Ishikawa (cell line): ENCODE measurements around the gene CCT2.

ENCODE experiments used
- CEBPB ChIP-seq: IDR thresholded peaks from 2 replicates; pipeline ENCODE4 v1.6.1; 2012
- CREB1 ChIP-seq: IDR thresholded peaks from 2 replicates; pipeline ENCODE4 v1.6.1; 2012; ENCODE audit warnings: low read depth
- EGR1 ChIP-seq: IDR thresholded peaks from 2 replicates; pipeline ENCODE4 v1.6.1; 2012
- EP300 ChIP-seq: IDR thresholded peaks from 2 replicates; pipeline ENCODE4 v1.6.1; 2012; ENCODE audit warnings: borderline replicate concordance
- FOXM1 ChIP-seq: IDR thresholded peaks from 2 replicates; pipeline ENCODE4 v1.6.1; 2012; ENCODE audit warnings: low read depth, borderline replicate concordance
- MAX ChIP-seq: IDR thresholded peaks from 2 replicates; pipeline ENCODE4 v1.6.1; 2012
- NFIC ChIP-seq: IDR thresholded peaks from 2 replicates; pipeline ENCODE4 v1.6.1; 2012
- RAD21 ChIP-seq: IDR thresholded peaks from 2 replicates; pipeline ENCODE4 v1.6.1; 2012; ENCODE audit warnings: low read depth
- REST ChIP-seq: IDR thresholded peaks from 2 replicates; pipeline ENCODE4 v1.6.1; 2012; ENCODE audit warnings: low read depth, mild to moderate bottlenecking
- TAF1 ChIP-seq: IDR thresholded peaks from 2 replicates; pipeline ENCODE4 v1.6.1; 2012; ENCODE audit warnings: low read depth, mild to moderate bottlenecking
- TCF12 ChIP-seq: IDR thresholded peaks from 2 replicates; pipeline ENCODE4 v1.6.1; 2012; ENCODE audit warnings: low read depth
- TEAD4 ChIP-seq: IDR thresholded peaks from 2 replicates; pipeline ENCODE4 v1.6.1; 2012
- USF1 ChIP-seq: IDR thresholded peaks from 2 replicates; pipeline ENCODE4 v1.6.1; 2012
- YY1 ChIP-seq: IDR thresholded peaks from 2 replicates; pipeline ENCODE4 v1.6.1; 2012; ENCODE audit warnings: low read depth
- ZBTB7A ChIP-seq: IDR thresholded peaks from 2 replicates; pipeline ENCODE4 v1.6.1; 2012; ENCODE audit warnings: low read depth

The CCT2 gene

GRCh38 chr12:69570000-69570516, 15.2 kb upstream of the CCT2 start:
- TF ChIP-seq ZBTB7A: no peak
- TF ChIP-seq CEBPB: no peak
- TF ChIP-seq USF1: no peak
- TF ChIP-seq NFIC: no peak
- no peak for TF ChIP-seq FOXM1
- TF ChIP-seq YY1: no peak
- TF ChIP-seq TCF12: no peak
- no peak for TF ChIP-seq EGR1
- no peak for TF ChIP-seq TEAD4
- TF ChIP-seq REST: no peak
- no peak for TF ChIP-seq EP300
- no peak for TF ChIP-seq RAD21
- TF ChIP-seq CREB1: no peak
- no peak for TF ChIP-seq MAX
- no peak for TF ChIP-seq TAF1

- TF ChIP-seq RAD21 (peak; percentile 85), REST (no peak), EGR1 (no peak), NFIC (no peak), MAX (no peak), ZBTB7A (no peak), CREB1 (no peak), TCF12 (no peak)
Observed at GRCh38 chr12:69570545-69571399, 14.5 kb upstream of the CCT2 start.

- TF ChIP-seq REST: no peak
- TF ChIP-seq TCF12: no peak
- no peak for TF ChIP-seq MAX
- TF ChIP-seq TEAD4: no peak
- no peak for TF ChIP-seq YY1
- TF ChIP-seq EP300: no peak
- TF ChIP-seq CREB1: no peak
- TF ChIP-seq ZBTB7A: no peak
- no peak for TF ChIP-seq TAF1
- no peak for TF ChIP-seq CEBPB
- TF ChIP-seq RAD21: no peak
Observed at GRCh38 chr12:69575346-69575745, 9.9 kb upstream of the CCT2 start.

- TF ChIP-seq USF1: no peak
- no peak for TF ChIP-seq CEBPB
- no peak for TF ChIP-seq EP300
- TF ChIP-seq REST: no peak
- no peak for TF ChIP-seq RAD21
- TF ChIP-seq FOXM1: no peak
- no peak for TF ChIP-seq YY1
- TF ChIP-seq NFIC: no peak
- TF ChIP-seq TCF12: no peak
- no peak for TF ChIP-seq ZBTB7A
- no peak for TF ChIP-seq CREB1
- no peak for TF ChIP-seq TEAD4
- no peak for TF ChIP-seq TAF1
- TF ChIP-seq EGR1: no peak
- no peak for TF ChIP-seq MAX
Observed at GRCh38 chr12:69578283-69578682, 7.0 kb upstream of the CCT2 start.
